GM21390 (cell line): ENCODE results near the gene CHTOP.
"Not testable (repeated sequence)": the region's sequence is repeated elsewhere in the genome, so short reads cannot be mapped to it uniquely, and the experiment has no call there.

ENCODE experiments used
- ATAC-seq: cut with Tn5 transposase; IDR thresholded peaks from one replicate; pipeline ENCODE4 v1.9.1; 2021; ENCODE audit not compliant: unreplicated experiment

CHTOP gene

DNA sequence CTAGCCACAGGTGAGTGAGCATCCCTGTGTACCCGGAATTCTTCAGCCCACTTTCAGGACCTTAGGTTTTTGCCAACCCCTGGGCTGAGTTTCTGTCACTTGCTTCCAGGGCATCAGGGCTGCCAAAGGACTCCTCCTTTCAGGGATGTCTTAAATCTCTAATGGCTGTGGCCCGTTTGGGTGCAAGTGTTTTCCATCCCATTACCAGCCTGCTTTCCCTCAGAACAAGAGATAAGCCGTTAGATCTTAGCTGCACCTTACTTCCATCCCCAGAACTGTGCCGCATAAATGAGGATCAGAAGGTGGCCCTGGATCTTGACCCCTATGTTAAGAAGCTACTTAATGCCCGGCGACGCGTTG lies 25.3 kb downstream of the CHTOP start:
- no peak for ATAC-seq

- ATAC-seq = no peak
These were observed 25.8 kb downstream of the CHTOP start for GRCh38 chr1:153659656-153660055.

GRCh38 chr1:153661111-153661708 lies 27.3 kb downstream of the CHTOP start:
- no peak for ATAC-seq

DNA sequence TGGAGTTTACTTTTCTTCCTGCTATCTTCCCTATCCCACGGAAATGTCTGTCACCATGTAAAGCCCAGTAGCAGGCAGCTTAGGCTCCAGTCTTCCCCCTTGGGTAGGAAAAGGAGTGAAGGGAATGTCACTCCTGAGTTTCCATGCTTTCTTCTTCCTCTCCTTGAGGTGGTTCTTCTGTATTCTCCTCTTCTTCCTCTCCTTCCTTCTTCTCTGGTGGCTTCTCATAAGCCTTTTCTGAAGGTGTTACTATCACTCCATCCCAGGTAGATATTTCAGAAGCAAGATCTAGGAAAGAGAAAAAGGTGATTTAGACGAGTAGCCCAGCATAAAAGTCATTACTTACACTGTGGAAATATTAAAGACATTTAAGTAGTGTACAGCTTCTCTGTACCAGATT lies 28.4 kb downstream of the CHTOP start:
- ATAC-seq = no peak

DNA sequence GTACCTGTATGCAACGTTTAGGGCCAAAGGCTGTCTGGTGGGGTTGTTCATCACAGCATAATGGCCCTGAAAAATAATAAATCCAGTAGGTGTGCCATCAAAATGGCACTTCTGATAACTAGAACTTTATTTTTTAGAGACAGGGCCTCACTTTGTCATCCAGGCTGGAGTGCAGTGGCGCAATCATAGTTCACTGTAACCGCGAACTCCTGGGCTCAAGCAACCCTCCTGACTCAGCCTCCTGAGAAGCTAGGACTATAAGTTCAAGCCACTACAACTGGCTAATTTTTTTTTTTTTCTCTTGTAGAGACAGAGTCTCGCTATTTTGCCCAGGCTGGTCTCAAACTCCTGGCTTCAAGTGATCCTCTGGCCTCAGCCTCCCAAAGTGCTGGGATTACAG lies 29.3 kb downstream of the CHTOP start:
- no peak for ATAC-seq

GRCh38 chr1:153667439-153667838 lies 33.6 kb downstream of the CHTOP start:
- no peak for ATAC-seq

GRCh38 chr1:153668672-153669071 lies 34.8 kb downstream of the CHTOP start:
- not testable (repeated sequence) for ATAC-seq

DNA sequence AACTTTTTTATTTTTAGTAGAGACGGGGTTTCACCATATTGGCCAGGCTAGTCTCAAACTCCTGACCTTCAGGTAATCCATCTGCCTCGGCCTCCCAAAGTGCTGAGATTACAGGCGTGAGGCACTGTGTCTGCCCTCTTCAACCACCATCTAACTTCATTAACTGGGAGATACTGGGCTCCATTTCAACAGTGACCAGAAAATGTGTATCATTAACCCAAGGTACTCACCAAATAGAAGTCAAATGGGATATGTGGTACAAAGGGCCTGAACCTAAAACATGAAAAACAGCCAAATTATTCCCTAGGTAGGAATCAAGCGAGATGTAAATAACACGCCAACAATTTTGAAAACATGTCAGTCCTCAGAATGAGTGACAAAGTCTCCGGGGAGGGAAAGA lies 35.7 kb downstream of the CHTOP start:
- no peak for ATAC-seq

DNA sequence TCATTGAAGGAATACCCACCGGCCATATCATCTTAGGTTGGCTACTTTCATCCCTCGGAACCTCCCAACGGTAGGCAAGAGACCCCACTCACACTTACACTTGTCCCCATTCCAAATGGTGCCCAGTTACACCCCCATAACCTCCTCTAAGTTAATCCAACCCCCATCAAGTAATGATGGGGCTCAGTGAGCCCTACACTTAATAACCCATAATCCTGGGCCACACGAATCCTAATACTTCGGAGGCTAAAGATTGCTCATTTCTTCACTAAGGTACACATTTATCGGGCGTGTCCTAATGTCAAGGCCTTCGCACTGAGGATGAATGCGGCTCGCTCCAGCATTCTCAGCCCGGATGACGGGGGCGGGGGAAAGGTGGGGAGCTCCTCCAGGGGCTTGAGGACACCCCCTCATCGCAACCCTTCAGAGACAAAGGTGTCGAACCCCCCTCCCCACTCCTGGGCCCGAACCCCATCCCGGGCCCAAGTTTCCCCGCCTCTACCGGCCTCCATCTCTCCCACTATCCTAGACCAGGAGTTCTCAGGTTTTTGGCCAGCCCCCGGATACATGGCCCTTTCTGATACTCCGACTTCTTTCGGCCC lies 36.5 kb downstream of the CHTOP start:
- ATAC-seq = no peak

- peak; percentile 83 for ATAC-seq
These were observed 37.2 kb downstream of the CHTOP start, which contains the start of gene ILF2 for GRCh38 chr1:153670859-153671627. ILF2 (minus strand) TSS chr1:153670993; CDS start chr1:153670922, 71 bp downstream.

GRCh38 chr1:153671628-153672353 lies 37.9 kb downstream of the CHTOP start:
- ATAC-seq = peak; percentile 32

DNA sequence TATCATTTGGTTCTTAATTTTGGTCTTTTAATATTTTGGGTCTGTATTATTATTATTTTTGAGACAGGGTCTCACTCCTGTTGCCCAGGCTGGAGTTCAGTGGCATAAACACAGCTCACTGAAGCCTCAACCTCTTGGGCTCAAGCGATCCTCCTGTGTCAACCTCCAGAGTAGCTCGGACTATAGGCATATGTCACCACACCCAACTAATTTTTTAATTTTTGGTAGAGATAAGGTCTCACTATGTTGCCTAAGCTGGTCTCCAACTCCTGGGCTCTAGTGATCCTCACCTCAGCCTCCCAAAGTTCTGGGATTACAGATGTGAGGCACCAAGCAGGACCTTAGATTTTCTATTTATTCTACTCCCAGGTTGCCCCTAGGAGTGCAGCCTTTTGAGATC lies 39.6 kb downstream of the CHTOP start:
- no peak for ATAC-seq

DNA sequence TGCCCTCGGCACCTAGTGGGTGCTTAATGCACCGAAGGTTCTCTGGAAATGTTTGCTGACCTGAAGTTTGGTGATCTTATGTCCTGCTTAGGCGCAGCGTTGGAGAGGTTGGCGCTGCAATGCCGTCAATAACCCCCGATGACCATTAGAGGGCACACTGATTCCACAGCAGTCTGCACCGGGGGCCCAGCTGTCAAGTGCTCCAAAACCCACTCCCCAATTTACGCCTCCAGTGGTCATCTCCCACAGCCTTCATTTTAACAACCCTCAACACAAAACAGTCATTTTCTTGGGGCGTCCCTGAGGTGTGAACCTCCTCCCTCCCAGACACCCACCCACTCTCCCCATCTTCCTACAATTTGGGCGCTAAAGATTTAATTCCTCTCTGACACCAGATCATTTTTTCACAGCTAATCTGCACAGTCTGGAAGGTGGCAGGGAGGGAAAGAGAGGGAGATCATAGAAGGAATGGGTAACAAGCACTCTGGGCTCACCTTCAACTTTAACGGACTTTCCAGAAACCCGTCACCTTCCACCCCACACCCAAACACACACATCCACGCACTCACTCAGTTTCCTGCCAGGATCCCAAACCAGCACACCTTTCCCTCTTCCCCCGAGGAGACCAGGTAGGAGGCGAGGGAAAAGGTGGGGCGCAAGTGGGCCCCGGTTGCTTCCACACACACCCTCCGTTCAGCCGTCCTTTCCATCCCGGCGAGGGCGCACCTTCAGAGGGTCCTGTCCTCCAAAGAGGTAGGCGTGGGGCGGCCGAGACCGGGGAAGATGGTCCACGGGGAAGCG lies 44.1 kb downstream of the CHTOP start:
- ATAC-seq = no peak

GRCh38 chr1:153678519-153679336 lies 44.9 kb downstream of the CHTOP start, which contains the start of gene NPR1:
NPR1 (plus strand) TSS chr1:153678688; CDS start chr1:153679109, 421 bp downstream.
- ATAC-seq = no peak

GRCh38 chr1:153679337-153680119 lies 45.7 kb downstream of the CHTOP start:
- ATAC-seq = no peak

GRCh38 chr1:153680120-153680403 lies 46.2 kb downstream of the CHTOP start:
- ATAC-seq = no peak

DNA sequence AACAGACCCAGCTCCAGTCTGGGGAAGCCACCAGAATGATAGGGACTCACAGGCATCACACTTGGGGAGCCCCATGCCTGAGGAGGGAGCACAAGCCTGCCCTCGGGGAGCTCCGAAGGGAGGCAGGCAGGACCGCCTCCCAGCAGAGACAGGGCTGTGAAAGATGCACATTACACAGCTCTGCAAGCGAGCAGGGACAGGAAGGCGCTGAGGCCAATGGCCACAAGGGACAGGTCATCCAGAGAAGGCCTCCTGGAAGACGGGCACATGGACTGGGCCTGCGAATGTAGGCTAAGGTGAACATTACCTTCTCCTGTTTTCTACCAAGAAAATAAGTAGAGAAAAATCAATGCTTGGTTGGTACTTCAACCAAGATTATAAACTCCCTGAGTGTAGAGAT lies 48.9 kb downstream of the CHTOP start:
- ATAC-seq = no peak

GRCh38 chr1:153683854-153684253 lies 50.0 kb downstream of the CHTOP start:
- no peak for ATAC-seq

GRCh38 chr1:153684892-153685291 lies 51.0 kb downstream of the CHTOP start:
- ATAC-seq = no peak
